SJSA1 (cell line): ENCODE results near the gene ETV6. TPM values are rescaled to one million over a fixed set of nuclear protein-coding genes. Genes with fewer than 3 reads are reported as not detected.

Experiments used
- DNase-seq, 2 experiments: peaks; one replicate each; pipeline ENCODE4 v3.0.0-alpha.2; 2015 to 2020; ENCODE audit warnings: low spot score in 2 of 2, low read depth in 1 of 2
- H3K27ac ChIP-seq: fragments of 250-450 bp; sonication (Bioruptor Pico); 2 replicates; pipeline ENCODE4 v1.5.1; 2020; ENCODE audit warnings: mild to moderate bottlenecking, moderate library complexity
- H3K27me3 ChIP-seq: fragments of 250-450 bp; sonication (Bioruptor Pico); replicated peaks from 2 replicates; pipeline ENCODE4 v1.5.1; 2020; ENCODE audit warnings: mild to moderate bottlenecking, moderate library complexity
- H3K36me3 ChIP-seq: fragments of 250-450 bp; sonication (Bioruptor Pico); 2 replicates; pipeline ENCODE4 v1.5.1; 2020; ENCODE audit warnings: mild to moderate bottlenecking
- H3K4me1 ChIP-seq: fragments of 250-450 bp; sonication (Bioruptor Pico); replicated peaks from 2 replicates; pipeline ENCODE4 v1.6.1; 2021; ENCODE audit warnings: mild to moderate bottlenecking
- H3K4me3 ChIP-seq: fragments of 250-450 bp; sonication (Bioruptor Pico); 2 replicates; pipeline ENCODE4 v1.5.1; 2020; ENCODE audit warnings: mild to moderate bottlenecking
- H3K9me3 ChIP-seq: fragments of 250-450 bp; sonication (Bioruptor Pico); replicated peaks from 2 replicates; pipeline ENCODE4 v1.5.1; 2020; ENCODE audit warnings: mild to moderate bottlenecking
- total RNA-seq: library from RNA; depleted of rRNA; stranded (reverse); fragments of >200 nt; shearing (Covaris generic); gene quantifications from 2 replicates; pipeline ENCODE4 v1.2.3, GENCODE V29; 2014

The ETV6 gene
- total RNA-seq, 1 experiment from 2014 or later, result 8.0 TPM

DNA sequence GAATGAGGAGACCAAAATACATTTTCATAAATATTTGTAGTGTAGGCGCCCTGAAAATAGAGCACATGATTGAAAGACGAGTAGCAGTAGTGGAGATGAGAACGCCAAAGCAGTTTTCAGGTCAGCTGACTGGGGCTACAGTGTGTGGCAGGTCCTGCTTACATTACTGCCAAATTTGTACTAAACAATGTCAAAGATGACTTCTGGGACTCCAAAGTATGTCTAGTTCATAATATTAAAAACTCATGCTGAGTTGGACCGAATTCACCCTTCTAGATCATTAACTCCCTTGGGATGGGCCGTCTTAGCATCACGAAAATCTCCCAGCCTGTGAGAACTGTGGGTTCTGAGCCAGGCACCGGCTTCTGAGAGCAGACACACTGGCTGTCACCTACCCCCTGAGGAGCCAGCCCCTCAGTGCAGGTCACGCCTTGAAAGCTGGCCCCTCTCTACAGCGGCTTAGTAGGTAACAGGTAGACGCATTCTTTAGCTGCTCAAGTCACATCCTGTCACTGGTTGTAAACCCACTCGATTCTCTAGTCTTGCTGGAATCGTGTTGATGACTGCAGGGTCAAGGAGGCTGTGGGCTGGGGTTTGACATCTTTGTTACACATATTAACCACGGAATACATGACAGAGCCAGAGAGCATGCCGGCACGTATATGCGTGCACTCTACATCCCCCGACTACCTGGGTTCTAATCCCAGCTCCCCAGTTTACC, 210.4 kb downstream of the ETV6 start:
- Histone ChIP-seq H3K4me1 (no peaks in the 10 kb centered on the region), H3K27me3 (no peaks in the 10 kb centered on the region), H3K36me3 (peaks cover 24% of the 10 kb centered on the region; the same call in 1 of the 2 replicates), H3K9me3 (no peaks in the 10 kb centered on the region), H3K27ac (no peak overlapping the region), H3K4me3 (no peak overlapping the region)
- no peak for DNase-seq

- no peak overlapping the region for H3K4me3 ChIP-seq
- H3K9me3 ChIP-seq, result peaks cover 3% of the 10 kb centered on the region; the same call in 1 of the 2 replicates
- H3K4me1 ChIP-seq, result no peaks in the 10 kb centered on the region
- H3K27me3 ChIP-seq, result no peaks in the 10 kb centered on the region
- H3K27ac ChIP-seq, result no peak overlapping the region
- peaks cover 19% of the 10 kb centered on the region; the same call in 1 of the 2 replicates for H3K36me3 ChIP-seq
- no peak for DNase-seq
Measured at GRCh38 chr12:11861155-11861863, 211.8 kb downstream of the ETV6 start.

DNA sequence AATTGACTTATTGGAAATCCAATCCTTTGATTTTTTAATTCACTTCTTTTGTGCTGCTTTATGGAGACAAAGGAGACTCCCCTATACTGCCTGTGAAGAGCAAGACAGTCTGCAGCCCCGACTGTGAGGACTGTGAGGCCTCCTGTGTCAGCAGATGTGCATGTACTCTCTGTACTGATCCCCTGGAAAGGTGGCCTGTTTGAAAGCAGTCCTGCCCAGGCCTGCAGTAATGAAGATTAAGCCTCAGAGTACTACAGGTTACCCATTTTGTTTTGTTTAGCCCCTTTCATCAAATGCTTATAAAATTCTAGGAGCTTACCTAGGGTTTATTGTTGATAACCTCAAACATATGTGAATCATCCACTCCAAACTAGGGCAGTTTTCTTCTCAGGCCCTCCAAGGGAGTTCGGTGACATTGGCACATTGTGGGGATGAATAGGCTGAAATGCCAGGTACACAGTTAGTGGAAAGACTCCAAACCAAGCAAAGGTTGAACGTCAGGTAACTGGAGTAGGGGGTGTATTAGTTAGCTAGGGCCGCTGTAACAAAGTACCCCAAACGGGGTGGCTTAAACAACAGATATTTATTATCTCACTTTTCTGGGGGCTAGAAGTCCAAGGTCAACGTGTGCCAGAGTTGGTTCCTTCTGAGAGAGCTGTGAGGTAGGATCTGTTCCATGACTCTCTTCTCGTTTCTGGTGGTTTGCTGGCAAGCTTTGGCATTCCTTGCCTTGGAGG, 212.6 kb downstream of the ETV6 start:
- H3K36me3 ChIP-seq, result peaks cover 25% of the 10 kb centered on the region
- H3K4me1 ChIP-seq, result no peaks in the 10 kb centered on the region
- no peaks in the 10 kb centered on the region for H3K27me3 ChIP-seq
- DNase-seq, result no peak
- peaks cover 5% of the 10 kb centered on the region; the same call in 1 of the 2 replicates for H3K9me3 ChIP-seq
- no peak overlapping the region for H3K27ac ChIP-seq
- no peak overlapping the region for H3K4me3 ChIP-seq

DNA sequence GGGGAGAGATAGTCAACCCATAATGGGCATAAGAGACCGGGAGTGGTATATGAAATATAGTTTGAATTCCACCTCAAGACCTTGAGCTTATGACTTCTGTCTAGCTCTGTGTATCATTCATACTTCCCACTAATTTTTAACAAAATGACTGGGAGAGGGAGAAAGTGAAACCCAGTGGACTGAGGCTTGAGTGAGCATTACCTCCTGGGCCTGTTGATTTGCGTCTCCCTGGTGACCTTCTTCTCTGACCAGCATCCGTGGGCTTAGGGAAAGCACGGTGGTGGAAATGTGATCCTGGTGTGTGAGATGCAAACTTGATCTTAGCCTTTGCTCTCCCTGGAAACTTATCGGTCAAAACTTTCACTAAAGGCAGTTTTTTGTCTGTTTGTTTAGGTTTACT, 213.3 kb downstream of the ETV6 start:
- no peak overlapping the region for H3K4me3 ChIP-seq
- no peaks in the 10 kb centered on the region for H3K27me3 ChIP-seq
- no peak overlapping the region for H3K27ac ChIP-seq
- DNase-seq, result no peak
- H3K4me1 ChIP-seq, result no peaks in the 10 kb centered on the region
- H3K9me3 ChIP-seq, result peaks cover 5% of the 10 kb centered on the region; the same call in 1 of the 2 replicates
- peaks cover 22% of the 10 kb centered on the region for H3K36me3 ChIP-seq

DNA sequence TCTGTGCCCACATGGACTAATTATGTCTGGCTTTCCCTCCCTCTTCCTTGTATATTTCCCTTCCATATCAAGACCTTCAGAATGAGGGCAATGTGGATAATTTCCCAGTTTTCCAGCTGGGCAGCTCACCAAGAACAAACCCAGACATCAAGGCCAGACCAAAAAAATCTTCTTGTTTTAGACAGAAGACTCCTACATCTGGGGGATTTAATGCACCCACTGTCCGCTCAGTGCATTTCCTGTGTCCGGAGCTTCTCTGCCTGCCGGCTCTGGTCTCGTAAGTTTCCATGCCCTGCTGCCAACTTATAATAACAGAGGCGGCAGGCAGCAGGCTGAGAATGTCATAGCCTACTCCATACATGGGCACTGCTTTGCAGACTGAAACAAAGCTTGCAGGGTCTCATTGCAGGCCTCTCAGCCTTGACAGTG, 214.0 kb downstream of the ETV6 start:
- peaks cover 5% of the 10 kb centered on the region; the same call in 1 of the 2 replicates for H3K9me3 ChIP-seq
- no peak for DNase-seq
- no peaks in the 10 kb centered on the region for H3K4me1 ChIP-seq
- H3K27me3 ChIP-seq, result no peaks in the 10 kb centered on the region
- H3K27ac ChIP-seq, result no peak overlapping the region
- H3K36me3 ChIP-seq, result peaks cover 24% of the 10 kb centered on the region
- no peak overlapping the region for H3K4me3 ChIP-seq

DNA sequence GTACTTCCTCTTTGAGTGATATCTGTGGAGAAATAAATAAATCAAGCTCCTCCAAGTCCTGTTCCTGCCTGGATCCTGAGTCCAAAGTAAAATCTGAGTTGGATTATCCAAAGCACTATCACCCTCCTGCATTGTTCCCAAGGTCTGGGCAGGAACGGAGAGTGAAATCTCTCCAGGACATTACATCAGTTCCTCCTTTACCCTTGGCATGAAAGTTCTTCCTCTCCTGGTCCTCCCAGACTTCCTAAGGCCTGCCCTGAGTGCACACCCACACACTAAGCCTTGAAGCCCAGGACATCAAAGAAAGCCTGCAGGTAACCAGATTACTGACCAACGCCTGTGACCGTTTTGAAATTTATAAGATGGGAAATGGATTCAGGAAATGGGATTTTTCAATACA, 214.5 kb downstream of the ETV6 start:
- Histone ChIP-seq H3K27ac (no peak overlapping the region), H3K27me3 (no peaks in the 10 kb centered on the region), H3K36me3 (peaks cover 23% of the 10 kb centered on the region), H3K4me1 (no peaks in the 10 kb centered on the region), H3K9me3 (peaks cover 5% of the 10 kb centered on the region; the same call in 1 of the 2 replicates), H3K4me3 (no peak overlapping the region)
- DNase-seq, result no peak

GRCh38 chr12:11865824-11866223, 216.3 kb downstream of the ETV6 start:
- Histone ChIP-seq H3K4me3 (no peak overlapping the region), H3K27ac (no peak overlapping the region), H3K27me3 (no peaks in the 10 kb centered on the region), H3K4me1 (no peaks in the 10 kb centered on the region), H3K9me3 (peaks cover 5% of the 10 kb centered on the region; the same call in 1 of the 2 replicates), H3K36me3 (peaks cover 35% of the 10 kb centered on the region)
- no peak for DNase-seq

DNA sequence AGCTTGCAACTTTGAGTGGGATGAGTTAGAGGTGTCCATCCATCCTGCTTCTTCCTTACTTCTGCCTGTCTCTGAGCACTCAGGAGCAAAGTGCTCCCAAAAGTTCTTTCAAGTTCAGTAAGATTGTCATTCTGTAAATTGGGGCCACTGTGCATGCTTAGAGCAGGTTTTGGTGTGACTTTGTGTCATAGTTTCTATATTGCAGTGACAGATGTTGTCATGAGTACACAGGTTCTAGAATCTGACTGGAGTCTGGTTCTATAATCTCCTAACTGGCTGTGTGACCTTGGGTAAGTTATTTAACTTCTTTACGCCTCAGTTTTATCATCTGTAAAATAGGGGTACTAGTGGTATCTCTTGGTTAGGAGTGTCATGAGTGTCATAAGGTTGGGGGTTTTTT, 218.6 kb downstream of the ETV6 start:
- H3K9me3 ChIP-seq, result peaks cover 5% of the 10 kb centered on the region; the same call in 1 of the 2 replicates
- DNase-seq, result no peak
- H3K4me1 ChIP-seq, result no peaks in the 10 kb centered on the region
- no peak overlapping the region for H3K4me3 ChIP-seq
- H3K27me3 ChIP-seq, result no peaks in the 10 kb centered on the region
- peaks cover 27% of the 10 kb centered on the region for H3K36me3 ChIP-seq
- H3K27ac ChIP-seq, result no peak overlapping the region

DNA sequence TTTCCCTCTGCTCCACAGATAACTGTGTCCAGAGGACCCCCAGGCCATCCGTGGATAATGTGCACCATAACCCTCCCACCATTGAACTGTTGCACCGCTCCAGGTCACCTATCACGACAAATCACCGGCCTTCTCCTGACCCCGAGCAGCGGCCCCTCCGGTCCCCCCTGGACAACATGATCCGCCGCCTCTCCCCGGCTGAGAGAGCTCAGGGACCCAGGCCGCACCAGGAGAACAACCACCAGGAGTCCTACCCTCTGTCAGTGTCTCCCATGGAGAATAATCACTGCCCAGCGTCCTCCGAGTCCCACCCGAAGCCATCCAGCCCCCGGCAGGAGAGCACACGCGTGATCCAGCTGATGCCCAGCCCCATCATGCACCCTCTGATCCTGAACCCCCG, 219.9 kb downstream of the ETV6 start:
- Histone ChIP-seq H3K27ac (no peak overlapping the region), H3K36me3 (peaks cover 27% of the 10 kb centered on the region), H3K27me3 (no peaks in the 10 kb centered on the region), H3K9me3 (peaks cover 5% of the 10 kb centered on the region; the same call in 1 of the 2 replicates), H3K4me1 (no peaks in the 10 kb centered on the region), H3K4me3 (no peak overlapping the region)
- no peak for DNase-seq

DNA sequence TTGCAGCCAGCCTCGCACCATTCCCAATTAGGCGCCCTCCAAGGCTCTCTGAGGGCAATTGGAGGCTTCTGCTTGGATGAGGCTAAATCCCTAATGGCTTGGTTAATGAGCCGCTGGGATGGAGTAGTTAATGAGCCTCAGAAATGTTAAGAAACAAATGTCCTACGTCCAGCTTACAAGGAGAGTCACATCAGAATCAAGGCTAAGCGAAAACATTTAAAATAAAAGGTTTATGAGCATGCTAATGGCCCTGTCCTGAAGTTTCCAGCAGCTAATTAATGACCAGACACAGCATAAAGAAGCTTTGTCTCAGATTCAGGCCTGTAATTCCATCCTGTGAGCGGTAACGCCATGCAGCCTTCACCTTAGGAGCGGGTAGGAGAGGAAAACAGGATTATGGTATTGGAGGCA, 220.6 kb downstream of the ETV6 start:
- no peak overlapping the region for H3K27ac ChIP-seq
- peaks cover 5% of the 10 kb centered on the region; the same call in 1 of the 2 replicates for H3K9me3 ChIP-seq
- no peaks in the 10 kb centered on the region for H3K4me1 ChIP-seq
- H3K4me3 ChIP-seq, result no peak overlapping the region
- H3K27me3 ChIP-seq, result no peaks in the 10 kb centered on the region
- H3K36me3 ChIP-seq, result peaks cover 27% of the 10 kb centered on the region
- DNase-seq, result no peak

- Histone ChIP-seq H3K4me1 (peaks cover 9% of the 10 kb centered on the region), H3K36me3 (peaks cover 24% of the 10 kb centered on the region), H3K27me3 (no peaks in the 10 kb centered on the region), H3K4me3 (no peak overlapping the region), H3K27ac (no peak overlapping the region), H3K9me3 (no peaks in the 10 kb centered on the region)
- DNase-seq, result no peak
Measured at GRCh38 chr12:11872055-11872454, 222.6 kb downstream of the ETV6 start.

- no peak for DNase-seq
- Histone ChIP-seq H3K27ac (no peak overlapping the region), H3K36me3 (peaks cover 12% of the 10 kb centered on the region; the same call in 1 of the 2 replicates), H3K4me3 (no peak overlapping the region), H3K4me1 (peaks cover 35% of the 10 kb centered on the region), H3K27me3 (no peaks in the 10 kb centered on the region), H3K9me3 (no peaks in the 10 kb centered on the region)
Measured at GRCh38 chr12:11875414-11875935, 226.0 kb downstream of the ETV6 start.

- H3K4me1 ChIP-seq, result peaks cover 35% of the 10 kb centered on the region
- H3K27me3 ChIP-seq, result no peaks in the 10 kb centered on the region
- DNase-seq, result no peak
- H3K36me3 ChIP-seq, result peaks cover 12% of the 10 kb centered on the region; the same call in 1 of the 2 replicates
- H3K4me3 ChIP-seq, result no peak overlapping the region
- no peak overlapping the region for H3K27ac ChIP-seq
- no peaks in the 10 kb centered on the region for H3K9me3 ChIP-seq
Measured at GRCh38 chr12:11876307-11876706, 226.8 kb downstream of the ETV6 start.
